AG04450 (cell line): Measurements from ENCODE around the gene HELZ. TPM values are rescaled to one million over a fixed set of nuclear protein-coding genes. Genes with fewer than 3 reads are reported as not detected.
A peak's percentile ranks its signal among the peaks of the same experiment; 100 is the strongest.
"Not testable (repeated sequence)": the region's sequence is repeated elsewhere in the genome, so short reads cannot be mapped to it uniquely, and the experiment has no call there.

Source experiments
- CTCF ChIA-PET: fragments of 300-600, 350-600 bp; formaldehyde crosslinking; extraction: SDS; loops from one replicate; lab custom pipeline; 2022; ENCODE audit warnings: antibody characterized with exemption, inconsistent platforms; lab: Charles Lee
- POLR2A ChIA-PET: fragments of 350-600 bp; formaldehyde crosslinking; extraction: SDS; loops from one replicate; lab custom pipeline; 2021; ENCODE audit warnings: antibody characterized with exemption, inconsistent platforms; lab: Yijun Ruan, JAX
- DNase-seq: peaks from one replicate; pipeline ENCODE4 v3.0.0-alpha.2; 2011; ENCODE audit warnings: low read depth, low spot score
- H3K27ac ChIP-seq: one replicate; pipeline ENCODE4 v1.5.1; 2012; ENCODE audit warnings: low read depth, low read length, control low read depth
- H3K27me3 ChIP-seq: one replicate; pipeline ENCODE4 v1.6.0; 2012; ENCODE audit warnings: low read length; ENCODE audit not compliant: control insufficient read depth, insufficient read depth
- H3K4me3 ChIP-seq: 2 replicates; pipeline ENCODE4 v1.5.1; 2011; ENCODE audit warnings: mild to moderate bottlenecking, low read depth, low read length, control low read depth
- H3K9me3 ChIP-seq: 2 replicates; pipeline ENCODE4 v1.5.1; 2012; ENCODE audit warnings: low read length; ENCODE audit not compliant: control insufficient read depth, insufficient read depth
- CTCF ChIP-seq: IDR thresholded peaks from 2 replicates; pipeline ENCODE4 v1.5.1; 2011; ENCODE audit warnings: low read depth, low read length, control low read depth, inconsistent platforms
- polyA plus RNA-seq: library from polyadenylated mRNA; depleted of rRNA; stranded (reverse); fragments of >200 nt; gene quantifications from 2 replicates; pipeline ENCODE4 v1.2.3, GENCODE V29; 2011

Gene HELZ
- polyA plus RNA-seq, 1 experiment, result 28.2 TPM

- no peak for DNase-seq
- POLR2A ChIA-PET, result no interaction called here
- Histone ChIP-seq H3K27ac (no peak overlapping the region), H3K4me3 (no peak overlapping the region), H3K27me3 (no peaks in the 10 kb centered on the region), H3K9me3 (no peaks in the 10 kb centered on the region)
- CTCF ChIA-PET, result interaction anchor here (0.7 kb wide), 1 partner anchor 333 kb away, joined by 3 read pairs; no protein-coding TSS in a partner anchor
- TF ChIP-seq CTCF, result no peak
Observed at GRCh38 chr17:67276075-67276474, 31.1 kb upstream of the HELZ start.

DNA sequence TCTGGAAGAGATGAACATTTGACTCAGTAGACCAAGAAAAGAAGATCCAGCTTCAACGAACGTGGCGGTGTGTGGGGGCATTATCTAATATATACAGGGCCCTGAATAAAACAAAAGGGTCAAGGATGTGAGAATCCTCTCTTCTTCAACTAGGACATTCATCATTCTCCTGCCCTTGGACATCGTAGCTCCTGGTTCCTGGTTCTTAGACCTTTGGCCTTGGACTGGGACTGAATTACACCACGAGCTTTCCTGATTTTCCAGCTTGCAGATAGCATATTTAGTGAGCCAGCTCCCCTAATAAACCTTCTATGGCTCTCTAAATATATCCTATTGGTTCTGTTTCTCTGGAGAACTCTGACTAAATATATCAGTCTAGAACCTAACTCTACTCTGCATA is 29.5 kb upstream of the HELZ start:
- Histone ChIP-seq H3K27ac (no peak overlapping the region), H3K27me3 (no peaks in the 10 kb centered on the region), H3K4me3 (no peak overlapping the region), H3K9me3 (no peaks in the 10 kb centered on the region)
- no peak for TF ChIP-seq CTCF
- ChIA-PET CTCF (interaction anchor here (1.0 kb wide), 1 partner anchor 373 kb away, joined by 3 read pairs; no protein-coding TSS in a partner anchor), POLR2A (no interaction called here)
- DNase-seq, result no peak

DNA sequence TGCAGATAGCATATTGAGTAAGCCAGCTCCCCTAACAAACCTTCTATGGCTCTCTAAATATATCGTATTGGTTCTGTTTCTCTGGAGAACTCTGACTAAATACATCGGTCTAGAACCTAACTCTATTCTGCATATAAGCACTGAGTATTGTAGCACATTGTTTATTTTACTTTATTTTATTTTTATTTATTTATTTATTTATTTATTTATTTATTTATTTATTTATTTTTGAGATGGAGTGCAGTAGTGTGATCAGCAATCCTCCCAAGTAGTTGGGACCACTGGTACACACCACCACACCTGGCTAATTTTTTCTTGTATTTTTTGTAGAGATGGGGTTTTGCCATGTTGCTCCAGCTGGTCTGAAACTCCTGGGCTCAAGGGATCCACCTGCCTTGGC is 28.9 kb upstream of the HELZ start:
- ChIA-PET CTCF (interaction anchor here (0.7 kb wide), 1 partner anchor 13 kb away, joined by 3 read pairs; no protein-coding TSS in a partner anchor), POLR2A (no interaction called here)
- Histone ChIP-seq H3K27me3 (no peaks in the 10 kb centered on the region), H3K9me3 (no peaks in the 10 kb centered on the region), H3K27ac (no peak overlapping the region), H3K4me3 (no peak overlapping the region)
- no peak for DNase-seq
- no peak for TF ChIP-seq CTCF

GRCh38 chr17:67272312-67273047 is 27.5 kb upstream of the HELZ start:
- POLR2A ChIA-PET, result no interaction called here
- TF ChIP-seq CTCF, result peak; percentile 40
- no peak for DNase-seq
- H3K9me3 ChIP-seq, result no peaks in the 10 kb centered on the region
- CTCF ChIA-PET, result interaction anchor here (0.6 to 1.5 kb wide), 5 partner anchors 10 to 39 kb away, joined by 3 to 5 read pairs (median 4); no protein-coding TSS in a partner anchor
- no peak overlapping the region for H3K27ac ChIP-seq
- no peaks in the 10 kb centered on the region for H3K27me3 ChIP-seq
- H3K4me3 ChIP-seq, result no peak overlapping the region

DNA sequence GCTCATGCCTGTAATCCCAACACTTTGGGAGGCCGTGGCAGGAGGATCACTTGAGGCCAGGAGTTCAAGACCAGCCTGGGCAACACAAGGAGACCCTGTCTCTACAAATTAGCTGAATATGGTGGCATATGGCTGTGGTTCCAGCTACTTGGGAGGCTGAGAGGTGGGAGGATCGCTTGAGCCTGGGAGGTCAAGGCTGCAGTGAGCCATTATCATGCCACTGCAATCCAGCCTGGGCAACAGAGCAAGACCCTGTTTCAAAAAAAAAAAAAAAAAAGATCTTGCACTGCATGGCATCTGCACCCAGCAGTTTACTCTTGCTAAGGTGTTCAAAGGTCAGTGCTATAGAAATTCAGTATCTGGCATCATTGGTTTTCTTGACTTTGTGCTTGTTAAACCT is 26.2 kb upstream of the HELZ start:
- H3K27ac ChIP-seq, CTCF ChIA-PET, H3K4me3 ChIP-seq, DNase-seq, H3K27me3 ChIP-seq, H3K9me3 ChIP-seq, POLR2A ChIA-PET: not testable (repeated sequence)
